Mucosa of rectum (tissue), 2 donors: ENCODE data around the gene VOPP1.

ENCODE experiments used
- H3K27ac ChIP-seq, 2 donors: one replicate each; pipeline ENCODE4 v1.7.0; 2013; ENCODE audit warnings: inconsistent platforms in 2 of 2, low read depth in 2 of 2, low read length in 2 of 2
- H3K27me3 ChIP-seq, 2 donors: one replicate each; pipeline ENCODE4 v1.7.0; 2013; ENCODE audit warnings: low read length in 2 of 2; ENCODE audit not compliant: control insufficient read depth in 2 of 2, insufficient read depth in 2 of 2
- H3K36me3 ChIP-seq, 2 donors: one replicate each; pipeline ENCODE4 v1.7.0; 2013; ENCODE audit warnings: low read length in 2 of 2; ENCODE audit not compliant: control insufficient read depth in 2 of 2, insufficient read depth in 2 of 2
- H3K4me1 ChIP-seq, 2 donors: one replicate each; pipeline ENCODE4 v1.7.0; 2013; ENCODE audit warnings: low read length in 2 of 2, mild to moderate bottlenecking in 1 of 2; ENCODE audit not compliant: control insufficient read depth in 2 of 2, insufficient read depth in 2 of 2
- H3K4me3 ChIP-seq, 2 donors: one replicate each; pipeline ENCODE4 v1.7.0; 2013; ENCODE audit warnings: low read length in 2 of 2
- H3K9ac ChIP-seq, 2 donors: one replicate each; pipeline ENCODE4 v1.7.0; 2013; ENCODE audit warnings: low read length in 2 of 2, low read depth in 1 of 2, mild to moderate bottlenecking in 1 of 2
- H3K9me3 ChIP-seq, 2 donors: one replicate each; pipeline ENCODE4 v1.7.0; 2013; ENCODE audit warnings: low read length in 2 of 2; ENCODE audit not compliant: control insufficient read depth in 2 of 2
- donor health status: healthy.
- donor health status: Normal muscosa, but diverticular disease.

Gene VOPP1

DNA sequence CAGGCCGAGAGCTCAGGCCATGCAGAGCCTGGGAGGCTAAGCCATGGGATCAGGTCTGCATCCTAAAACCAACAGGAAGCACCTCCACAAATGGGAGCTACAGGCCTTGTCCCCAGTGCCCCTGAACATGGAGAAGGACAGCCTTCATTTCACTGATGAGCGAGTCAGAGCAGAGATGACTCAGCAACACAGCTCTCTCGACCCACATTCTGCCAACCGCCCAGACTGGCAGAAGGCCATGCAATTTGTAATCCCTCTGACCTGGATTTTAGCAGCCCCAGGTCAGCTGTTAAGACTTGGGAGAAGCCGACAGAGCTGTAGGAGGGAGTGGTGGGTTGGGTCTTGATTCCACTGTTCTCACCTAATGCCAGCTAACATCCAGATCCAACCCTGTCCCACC, 25.5 kb downstream of the VOPP1 start:
- H3K4me1 ChIP-seq = peaks cover 36% of the 10 kb centered on the region in 2 donors
- H3K9ac ChIP-seq = no peak overlapping the region
- no peaks in the 10 kb centered on the region for H3K36me3 ChIP-seq
- no peaks in the 10 kb centered on the region for H3K9me3 ChIP-seq
- peak overlapping the region in 1 of 2 donors; percentile 13 for H3K4me3 ChIP-seq
- no peaks in the 10 kb centered on the region for H3K27me3 ChIP-seq
- H3K27ac ChIP-seq = no peak overlapping the region

- H3K36me3 ChIP-seq = no peaks in the 10 kb centered on the region
Observed at GRCh38 chr7:55545496-55545895, 26.8 kb downstream of the VOPP1 start.

GRCh38 chr7:55540226-55540858, 32.0 kb downstream of the VOPP1 start:
- no peak overlapping the region for H3K9ac ChIP-seq
- H3K27ac ChIP-seq = no peak overlapping the region
- no peaks in the 10 kb centered on the region for H3K27me3 ChIP-seq
- no peaks in the 10 kb centered on the region for H3K9me3 ChIP-seq
- H3K4me1 ChIP-seq = peaks cover 4 to 17% of the 10 kb centered on the region in 2 donors
- no peak overlapping the region for H3K4me3 ChIP-seq
- no peaks in the 10 kb centered on the region for H3K36me3 ChIP-seq

More at GRCh38 chr7:55545496-55545895, 26.8 kb downstream of the VOPP1 start:
- Histone ChIP-seq H3K27ac (no peak overlapping the region), H3K9me3 (no peaks in the 10 kb centered on the region), H3K9ac (no peak overlapping the region), H3K4me3 (no peak overlapping the region), H3K27me3 (no peaks in the 10 kb centered on the region), H3K4me1 (peaks cover 23% of the 10 kb centered on the region in 2 donors)

DNA sequence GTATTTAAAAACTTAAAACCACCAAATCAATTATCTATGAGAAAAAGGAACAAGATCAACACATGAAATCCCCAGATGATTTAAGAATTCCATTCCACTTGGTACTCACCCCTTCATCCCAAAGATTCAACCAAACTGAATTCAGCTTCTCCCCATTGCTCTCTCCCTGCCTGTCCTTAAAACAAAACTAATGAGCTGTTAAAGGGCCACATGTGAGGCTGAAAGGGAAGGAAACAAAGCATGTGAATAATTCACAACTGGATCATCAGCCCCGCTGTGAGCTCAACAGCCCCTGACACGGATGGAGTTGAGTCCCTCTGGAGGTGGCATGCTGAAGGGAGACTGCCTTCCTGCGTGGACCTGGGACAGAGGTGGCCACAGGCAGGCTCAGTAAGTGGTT, 32.9 kb downstream of the VOPP1 start:
- Histone ChIP-seq H3K9ac (no peak overlapping the region), H3K4me1 (peaks cover 12 to 26% of the 10 kb centered on the region in 2 donors), H3K4me3 (no peak overlapping the region), H3K36me3 (no peaks in the 10 kb centered on the region), H3K27me3 (no peaks in the 10 kb centered on the region), H3K9me3 (no peaks in the 10 kb centered on the region), H3K27ac (no peak overlapping the region)

DNA sequence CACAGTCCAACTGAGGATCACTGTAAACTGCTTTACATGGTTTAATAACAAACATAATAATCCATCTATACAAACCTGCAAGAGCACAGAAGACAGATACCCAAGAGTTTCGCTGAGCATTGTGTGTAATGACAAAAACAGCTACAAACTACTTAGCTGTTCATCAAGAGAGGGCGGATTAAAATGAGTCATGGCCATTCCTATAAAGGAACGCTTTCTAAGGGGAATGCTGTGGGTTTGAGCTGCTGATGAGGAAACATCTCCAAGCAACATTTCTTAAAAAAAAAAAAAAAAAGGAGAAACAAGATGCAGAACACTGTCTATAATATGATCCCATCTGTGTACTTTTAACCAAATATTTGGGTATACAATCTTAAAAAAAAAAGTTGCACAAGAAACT, 33.8 kb downstream of the VOPP1 start:
- H3K27me3 ChIP-seq = no peaks in the 10 kb centered on the region
- H3K4me3 ChIP-seq = peak overlapping the region in 1 of 2 donors; percentile 6
- no peaks in the 10 kb centered on the region for H3K9me3 ChIP-seq
- peaks cover 20 to 26% of the 10 kb centered on the region in 2 donors for H3K4me1 ChIP-seq
- H3K9ac ChIP-seq = no peak overlapping the region
- no peaks in the 10 kb centered on the region for H3K36me3 ChIP-seq
- peak overlapping the region; percentile 23 to 52 for H3K27ac ChIP-seq

- Histone ChIP-seq H3K4me1 (peaks cover 30 to 33% of the 10 kb centered on the region in 2 donors), H3K27ac (peak overlapping the region; percentile 50 to 82), H3K9me3 (no peaks in the 10 kb centered on the region), H3K36me3 (no peaks in the 10 kb centered on the region), H3K9ac (peak overlapping the region in 1 of 2 donors; percentile 28), H3K27me3 (no peaks in the 10 kb centered on the region), H3K4me3 (peak overlapping the region in 1 of 2 donors; percentile 35)
Observed at GRCh38 chr7:55537458-55537990, 34.8 kb downstream of the VOPP1 start.

- Histone ChIP-seq H3K4me1 (peaks cover 33 to 34% of the 10 kb centered on the region in 2 donors), H3K9ac (peak overlapping the region in 1 of 2 donors; percentile 28), H3K27me3 (no peaks in the 10 kb centered on the region), H3K4me3 (peak overlapping the region in 1 of 2 donors; percentile 35), H3K27ac (peak overlapping the region; percentile 50 to 82), H3K36me3 (no peaks in the 10 kb centered on the region), H3K9me3 (no peaks in the 10 kb centered on the region)
Observed at GRCh38 chr7:55536619-55537457, 35.5 kb downstream of the VOPP1 start.

GRCh38 chr7:55535617-55536016, 36.7 kb downstream of the VOPP1 start:
- Histone ChIP-seq H3K27me3 (no peaks in the 10 kb centered on the region), H3K9ac (peak overlapping the region in 1 of 2 donors; percentile 15), H3K27ac (peak overlapping the region; percentile 49 to 82), H3K36me3 (no peaks in the 10 kb centered on the region), H3K9me3 (no peaks in the 10 kb centered on the region), H3K4me1 (peaks cover 33 to 34% of the 10 kb centered on the region in 2 donors), H3K4me3 (peak overlapping the region in 1 of 2 donors; percentile 53)

DNA sequence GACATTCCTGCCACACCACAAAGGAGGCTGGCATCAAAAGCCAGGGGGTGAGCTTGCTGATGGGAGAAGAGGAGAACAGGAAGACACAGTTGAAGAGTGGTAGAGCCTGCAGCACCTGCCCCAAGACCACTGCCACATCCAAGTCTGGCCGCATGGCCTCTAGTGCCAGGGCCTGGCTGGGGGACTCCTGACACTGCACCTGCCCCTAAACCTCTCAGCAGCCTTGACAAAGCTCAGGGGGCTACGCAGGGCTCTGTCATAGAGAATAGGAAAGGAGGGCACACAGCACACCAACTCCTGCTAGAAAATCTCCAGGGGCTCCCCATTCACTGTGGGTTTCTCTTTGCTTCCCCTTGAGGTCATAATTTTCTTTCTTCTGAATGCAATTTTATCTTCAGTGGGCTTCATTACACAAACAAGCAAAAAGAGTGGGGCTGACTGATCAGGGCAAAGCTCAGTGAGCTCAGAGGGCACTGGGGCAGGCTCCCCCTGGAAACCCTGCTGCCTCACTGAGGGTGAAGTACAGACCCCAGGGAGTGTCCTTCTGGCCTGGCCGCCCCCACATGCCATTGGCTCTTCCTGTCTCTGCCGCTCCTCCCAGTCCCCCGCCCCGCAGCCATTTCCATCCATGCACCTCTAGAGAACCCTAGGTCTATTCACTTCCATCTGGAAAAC, 37.2 kb downstream of the VOPP1 start:
- Histone ChIP-seq H3K4me1 (peaks cover 33 to 34% of the 10 kb centered on the region in 2 donors), H3K9ac (peak overlapping the region in 1 of 2 donors; percentile 10), H3K36me3 (no peaks in the 10 kb centered on the region), H3K27me3 (no peaks in the 10 kb centered on the region), H3K27ac (peak overlapping the region; percentile 49 to 82), H3K4me3 (peak overlapping the region in 1 of 2 donors; percentile 53), H3K9me3 (no peaks in the 10 kb centered on the region)
